Heart right ventricle (tissue), 16 donors: Measurements from ENCODE around the gene TIAM1. TPM values are rescaled to one million over a fixed set of nuclear protein-coding genes. Genes with fewer than 3 reads are reported as not detected.

ENCODE experiments used
- ATAC-seq, 8 donors: fragments of 200-7000 bp; cut with Tn5 transposase; one replicate each; pipeline ENCODE4 v1.9.1; 2020; ENCODE audit warnings: mild to moderate bottlenecking in 8 of 8, moderate library complexity in 8 of 8, moderate number of reproducible peaks in 1 of 8
- DNase-seq, 2 donors: peaks; one replicate each; pipeline ENCODE4 v3.0.0-alpha.2; 2020
- H3K27ac ChIP-seq, 10 donors: fragments of 200-600 bp; sonication (generic) in 2 of 10; one replicate each; pipeline versions ENCODE4 v1.5.0 to v1.8.0; 2020 to 2022; ENCODE audit warnings: mild to moderate bottlenecking in 3 of 10
- H3K27me3 ChIP-seq, 7 donors: fragments of 200-600 bp; one replicate each; pipeline ENCODE4 v1.8.0; 2021 to 2022; ENCODE audit warnings: mild to moderate bottlenecking in 2 of 7
- H3K36me3 ChIP-seq, 9 donors: fragments of 200-600 bp; sonication (generic) in 1 of 9; one replicate each; pipeline versions ENCODE4 v1.5.0 to v1.8.0; 2020 to 2022; ENCODE audit warnings: mild to moderate bottlenecking in 2 of 9
- H3K4me1 ChIP-seq, 9 donors: fragments of 200-600 bp; sonication (generic) in 1 of 9; one replicate each; pipeline versions ENCODE4 v1.5.0 to v1.8.0; 2020 to 2022; ENCODE audit warnings: mild to moderate bottlenecking in 4 of 9
- H3K4me3 ChIP-seq, 10 donors: fragments of 200-600 bp; sonication (generic) in 2 of 10; one replicate each; pipeline versions ENCODE4 v1.5.0 to v1.8.0; 2020 to 2022; ENCODE audit warnings: mild to moderate bottlenecking in 7 of 10, moderate library complexity in 2 of 10
- H3K9me3 ChIP-seq, 11 donors: fragments of 200-600 bp in 10 of 11; sonication (generic) in 2 of 11; one replicate each; pipeline versions ENCODE4 v1.5.0 to v1.8.0; 2013 to 2022; ENCODE audit warnings: mild to moderate bottlenecking in 2 of 11, control low read depth in 1 of 11, moderate library complexity in 1 of 11
- CTCF ChIP-seq, 9 donors: fragments of 200-600 bp; sonication (generic) in 2 of 9; IDR thresholded peaks; one replicate each; pipeline versions ENCODE4 v1.5.0 to v1.8.0; 2021 to 2022; ENCODE audit warnings: antibody characterized with exemption in 9 of 9, mild to moderate bottlenecking in 5 of 9, moderate library complexity in 1 of 9
- WGBS, 2 donors: extraction: QIAGEN DNeasy Blood & Tissue Kit; methylation state at CpG; one replicate each; pipeline ENCODE4 v1.1.7; 2013; ENCODE audit warnings: inconsistent platforms in 1 of 2; 5-methylcytosine and 5-hydroxymethylcytosine counted together
- intact Hi-C, 10 donors: fragments of 100-400 bp; cut with DNase I; formaldehyde crosslinking; loops; one replicate each; pipeline versions ENCODE4 v1.11.1 to v1.14.2; 2022
- polyA plus RNA-seq, 2 donors: library from polyadenylated mRNA; stranded (reverse); fragments of 200-250 nt; gene quantifications; one replicate each; pipeline ENCODE4 v1.2.3, GENCODE V29; 2013
- total RNA-seq, 10 donors: library from RNA; stranded (reverse); fragmentation: NEBNext Ultra II Directional in 3 of 10; extraction: Animal tissue kit (Norgen Biotek cat#: 25700) in 3 of 10; gene quantifications; one replicate each; pipeline versions ENCODE4 v1.2.1 to v1.2.4, GENCODE V29; 2021 to 2023
- donor health status: Arrhythmogenic right ventricular cardiomyopathy.
- donor health status: ischemic (EF 13 %, LVEDD 7.1; RV severe dilation, severe dysfunction).
- donor health status: healthy with polysubstance abuse.
- donor health status: DM: no; HTN: yes; CAD: no.
- donor health status: DM: no; HTN: no; CAD: no.
- donor health status: ischemic (EF 25% LVEDD 6.9; RV normal size, moderate dysfunction).
- donor health status: ischemic (EF 25% LVEDD 5.7; RV mildly dilated, moderate dysfunction).
- donor health status: healthy.
- donor health status: DM: yes; HTN: yes; CAD: no.
- donor health status: Ischemic cardiomyopathy.
- donor health status: ischemic (EF 35%, LVEDD 5.7; RV mildly dilated, moderate dysfunction).
- donor health status: nonischemic (EF 11% LVEDD 7.7; RV severe dilation, severe dysfunction).
- donor health status: DM: yes; HTN: yes; CAD: no.
- donor health status: PGD.
- donor health status: ischemic (EF 29% LVEDD 5.4; RV normal size, mild dysfunction).
- donor health status: nonischemic (EF 23%, LVEDD 6.1; RV moderate dilation, normal function).

Gene TIAM1
- total and polyA plus RNA-seq, 12 donors, result 0.97 to 4.5 (median 2.0) TPM

DNA sequence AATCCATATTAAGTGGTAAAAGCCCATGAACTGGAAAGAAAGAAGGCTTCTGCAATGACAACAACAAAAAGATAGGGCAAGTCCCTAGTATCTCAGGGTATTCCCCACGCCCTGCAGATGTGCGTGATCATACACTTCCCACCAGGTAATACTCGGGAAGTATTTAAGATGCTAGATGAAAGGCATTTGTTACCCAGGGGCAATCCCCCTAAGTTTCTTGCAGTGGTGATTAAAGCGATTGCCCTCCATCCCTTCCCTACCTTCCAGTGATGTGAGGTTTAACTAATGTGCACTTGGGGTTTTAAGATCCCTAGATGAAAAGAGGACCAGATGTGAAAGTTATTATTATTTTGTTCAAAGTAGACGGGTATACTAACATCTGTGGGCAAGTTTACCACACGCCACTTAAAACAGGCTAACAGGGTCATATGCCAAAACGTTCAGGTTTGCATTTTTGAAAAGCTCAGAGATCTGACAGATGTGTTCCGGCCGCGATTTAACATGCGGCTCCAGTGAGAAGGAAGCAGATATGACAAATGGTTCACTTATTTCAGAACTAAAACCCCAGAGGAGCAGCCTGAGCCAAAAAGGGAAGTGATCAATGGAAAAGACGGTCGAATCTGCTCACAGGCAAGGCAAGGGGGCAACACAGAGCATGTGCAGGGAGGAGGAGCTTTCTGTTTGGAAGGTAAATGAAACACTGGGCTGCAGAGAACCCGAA, 17.4 kb downstream of the TIAM1 start:
- H3K4me1 ChIP-seq, result peaks cover 0 to 9% (median 0%) of the 10 kb centered on the region in 9 donors
- H3K27me3 ChIP-seq, result peaks cover 0 to 4% (median 0%) of the 10 kb centered on the region in 7 donors
- ATAC-seq, result peak in 2 of 8 donors; percentile 28 to 45
- DNase-seq, result no peak
- intact Hi-C loops, result no loop called here
- TF ChIP-seq CTCF (IDR thresholded peaks at IDR 0.05), result no peak
- peaks cover 0 to 19% (median 0%) of the 10 kb centered on the region in 11 donors for H3K9me3 ChIP-seq
- WGBS, 2 donors, result 49 to 52% methylated on average over 14 of the region's 14 CpGs
- H3K27ac ChIP-seq, result no peak overlapping the region
- H3K4me3 ChIP-seq, result no peak overlapping the region
- no peaks in the 10 kb centered on the region for H3K36me3 ChIP-seq

- TF ChIP-seq CTCF (IDR thresholded peaks at IDR 0.05), result no peak
- DNase-seq (no peak), ATAC-seq (no peak)
- no peaks in the 10 kb centered on the region for H3K4me1 ChIP-seq
- H3K27me3 ChIP-seq, result no peaks in the 10 kb centered on the region
- no peak overlapping the region for H3K27ac ChIP-seq
- 91 to 96% methylated on average over 2 of the region's 2 CpGs for WGBS, 2 donors
- intact Hi-C loops, result no loop called here
- H3K9me3 ChIP-seq, result no peaks in the 10 kb centered on the region
- H3K4me3 ChIP-seq, result no peak overlapping the region
- H3K36me3 ChIP-seq, result no peaks in the 10 kb centered on the region
Measured at GRCh38 chr21:31318971-31319370, 25.1 kb downstream of the TIAM1 start.

DNA sequence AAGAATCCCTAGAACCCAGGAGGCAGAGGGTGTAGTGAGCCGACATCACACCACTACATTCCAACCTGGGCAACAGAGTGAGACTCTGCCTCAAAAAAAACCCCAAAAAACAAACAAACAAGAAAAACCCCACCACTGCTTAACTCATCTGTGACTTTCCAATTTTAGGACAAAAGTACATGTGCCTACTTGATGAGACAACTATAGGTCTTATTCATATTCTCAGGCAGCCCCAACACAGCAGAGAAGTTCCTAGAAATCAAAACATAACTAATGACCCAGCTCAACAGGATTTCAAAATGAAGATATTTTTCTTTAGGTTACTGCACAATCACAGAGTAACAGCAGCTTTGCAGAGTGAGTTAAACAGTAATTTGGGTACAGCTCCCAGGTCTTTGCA, 26.4 kb downstream of the TIAM1 start:
- Histone ChIP-seq H3K4me3 (no peak overlapping the region), H3K27ac (no peak overlapping the region), H3K4me1 (no peaks in the 10 kb centered on the region), H3K27me3 (no peaks in the 10 kb centered on the region), H3K36me3 (no peaks in the 10 kb centered on the region), H3K9me3 (no peaks in the 10 kb centered on the region)
- 86 to 97% methylated on average over 1 of the region's 1 CpG for WGBS, 2 donors
- no peak for TF ChIP-seq CTCF (IDR thresholded peaks at IDR 0.05)
- DNase-seq, result no peak
- no peak for ATAC-seq
- intact Hi-C loops, result no loop called here

DNA sequence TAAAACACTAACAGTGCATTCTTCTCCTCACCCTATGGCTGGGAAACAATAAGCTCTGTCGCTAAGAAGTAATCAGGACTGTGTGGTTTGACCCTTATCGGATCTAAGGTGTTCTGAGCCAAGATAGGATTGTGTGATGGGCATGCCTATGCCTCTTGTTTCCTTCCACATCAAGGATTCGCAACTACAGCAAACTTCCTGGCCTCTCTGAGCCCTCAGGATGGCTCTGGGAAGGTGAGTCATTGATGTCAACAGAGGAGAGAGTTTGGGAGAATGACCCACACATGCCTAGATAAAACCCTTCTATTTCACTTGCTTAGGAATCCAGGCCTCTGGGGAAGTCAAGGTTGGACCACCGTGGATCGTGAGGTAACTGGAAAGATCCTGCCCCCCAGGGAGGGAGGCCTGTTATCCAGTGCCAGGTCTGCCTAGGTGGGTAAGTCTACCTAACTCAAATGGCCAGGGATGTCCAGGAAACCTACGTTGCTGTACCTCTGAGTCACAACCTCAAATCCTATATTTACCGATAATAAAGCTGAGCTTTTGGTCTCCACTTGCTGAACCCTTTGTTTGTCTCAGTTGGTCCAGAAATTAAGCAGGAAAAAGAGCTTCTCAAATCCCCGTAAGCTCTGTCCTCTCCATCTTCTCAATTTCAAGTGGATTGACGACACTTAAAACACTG, 27.4 kb downstream of the TIAM1 start:
- H3K9me3 ChIP-seq, result no peaks in the 10 kb centered on the region
- H3K27ac ChIP-seq, result no peak overlapping the region
- no peaks in the 10 kb centered on the region for H3K27me3 ChIP-seq
- WGBS, 2 donors, result 77 to 83% methylated on average over 9 of the region's 9 CpGs
- intact Hi-C loops, result no loop called here
- no peaks in the 10 kb centered on the region for H3K4me1 ChIP-seq
- DNase-seq (no peak), ATAC-seq (no peak)
- TF ChIP-seq CTCF (IDR thresholded peaks at IDR 0.05), result no peak
- no peak overlapping the region for H3K4me3 ChIP-seq
- no peaks in the 10 kb centered on the region for H3K36me3 ChIP-seq
